Body of pancreas (tissue), 4 donors: ENCODE measurements around the gene HSPA1A. TPM values are rescaled to one million over a fixed set of nuclear protein-coding genes. Genes with fewer than 3 reads are reported as not detected.
"Not testable (repeated sequence)": the region's sequence is repeated elsewhere in the genome, so short reads cannot be mapped to it uniquely, and the experiment has no call there.

Experiments used
- ATAC-seq: fragments of 150-250 bp; one replicate; pipeline ENCODE4 v1.9.1; 2016
- DNase-seq, 4 donors: peaks; one replicate each; pipeline ENCODE4 v3.0.0-alpha.2; 2019
- H3K27ac ChIP-seq, 4 donors: fragments of 200-600 bp; sonication (generic); 1 replicate in 3 of 4; 2 replicates in 1 of 4; pipeline versions ENCODE4 v1.5.1 to v1.6.1; 2016 to 2019; ENCODE audit warnings: mild to moderate bottlenecking in 1 of 4, mixed read lengths in 1 of 4, moderate library complexity in 1 of 4
- H3K27me3 ChIP-seq, 2 donors: fragments of 200-600 bp; sonication (generic); one replicate each; pipeline ENCODE4 v1.6.0; 2016; ENCODE audit warnings: mild to moderate bottlenecking in 1 of 2
- H3K36me3 ChIP-seq, 2 donors: fragments of 200-600 bp; sonication (generic); replicated peaks in 1 of 2; 2 replicates each; pipeline ENCODE4 v1.5.1; 2016; ENCODE audit warnings: low read depth in 2 of 2; ENCODE audit not compliant: insufficient read depth in 1 of 2
- H3K4me1 ChIP-seq: fragments of 200-600 bp; sonication (generic); one replicate; pipeline ENCODE4 v1.6.0; 2016
- H3K4me3 ChIP-seq, 2 donors: fragments of 200-600 bp; sonication (generic); 1 replicate in 1 of 2; 2 replicates in 1 of 2; pipeline ENCODE4 v1.5.1; 2016 to 2019
- H3K9me3 ChIP-seq, 3 donors: fragments of 200-600 bp; sonication (generic); 1 replicate in 2 of 3; 2 replicates in 1 of 3; pipeline ENCODE4 v1.5.1; 2016
- CTCF ChIP-seq, 7 experiments: fragments of 450-650 bp in 4 of 7; fragments of 200-600 bp in 3 of 7; sonication (generic) in 3 of 7; IDR thresholded peaks; one replicate each; pipeline ENCODE4 v1.5.1; 2016 to 2019; ENCODE audit warnings: antibody characterized with exemption in 7 of 7
- POLR2A ChIP-seq, 3 donors: fragments of 450-650 bp; IDR thresholded peaks; one replicate each; pipeline ENCODE4 v1.6.1; 2016; ENCODE audit warnings: antibody characterized with exemption in 3 of 3, mild to moderate bottlenecking in 2 of 3
- WGBS, 2 donors: methylation state at CpG; one replicate each; pipeline ENCODE4 v1.1.5; 2017; 5-methylcytosine and 5-hydroxymethylcytosine counted together
- intact Hi-C: fragments of 100-400 bp; cut with DNase I; formaldehyde crosslinking; loops from one replicate; pipeline ENCODE4 v1.15.1; 2023
- total RNA-seq, 2 donors: library from RNA; depleted of rRNA; stranded (reverse); fragments of >200 nt; gene quantifications; one replicate each; pipeline ENCODE4 v1.1.0, GENCODE V29; 2016

The HSPA1A gene
- total RNA-seq, 2 donors from 2014 or later: 70.9 to 92.1 TPM

GRCh38 chr6:31847276-31847978 lies 32.1 kb downstream of the HSPA1A start:
- DNase-seq: no peak
- TF ChIP-seq POLR2A (IDR thresholded peaks at IDR 0.05) (no peak), CTCF (IDR thresholded peaks at IDR 0.05) (no peak)

GRCh38 chr6:31850765-31851484 lies 35.6 kb downstream of the HSPA1A start:
- no peak for ATAC-seq
- no peaks in the 10 kb centered on the region for H3K27me3 ChIP-seq
- no peak for TF ChIP-seq POLR2A (IDR thresholded peaks at IDR 0.05)
- TF ChIP-seq CTCF (IDR thresholded peaks at IDR 0.05): no peak
- no peaks in the 10 kb centered on the region for H3K9me3 ChIP-seq
- no peak for DNase-seq
- no peak overlapping the region for H3K27ac ChIP-seq
- no peaks in the 10 kb centered on the region for H3K4me1 ChIP-seq
- intact Hi-C loops: no loop called here
- H3K4me3 ChIP-seq: no peak overlapping the region
- 92 to 96% methylated on average over 2 of the region's 2 CpGs for WGBS, 2 donors
- no peaks in the 10 kb centered on the region for H3K36me3 ChIP-seq

More at GRCh38 chr6:31847276-31847978, 32.1 kb downstream of the HSPA1A start:
- ATAC-seq: no peak
- H3K9me3 ChIP-seq: no peaks in the 10 kb centered on the region
- no peak overlapping the region for H3K27ac ChIP-seq
- H3K4me1 ChIP-seq: no peaks in the 10 kb centered on the region
- H3K27me3 ChIP-seq: no peaks in the 10 kb centered on the region
- no peaks in the 10 kb centered on the region for H3K36me3 ChIP-seq
- H3K4me3 ChIP-seq: no peak overlapping the region
- intact Hi-C loops: no loop called here
- 93 to 94% methylated on average over 2 of the region's 2 CpGs for WGBS, 2 donors

DNA sequence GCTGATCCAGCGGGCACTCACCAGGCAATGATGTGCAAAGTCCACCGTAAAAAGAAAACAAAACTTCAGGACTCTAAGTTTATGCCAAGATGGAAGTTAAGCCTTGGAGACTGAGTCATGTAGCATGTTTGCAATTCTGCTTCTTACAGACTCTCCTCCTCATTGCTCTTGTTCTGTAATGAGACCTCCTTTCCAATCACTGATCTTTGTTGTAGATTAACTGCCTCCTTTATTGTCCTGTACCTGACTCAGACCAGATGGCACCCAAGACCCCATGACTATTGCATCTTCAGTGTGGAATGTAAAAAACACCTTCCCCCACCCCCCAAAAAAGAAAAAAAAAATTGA lies 36.1 kb downstream of the HSPA1A start:
- H3K9me3 ChIP-seq: no peaks in the 10 kb centered on the region
- no peaks in the 10 kb centered on the region for H3K27me3 ChIP-seq
- no peak overlapping the region for H3K27ac ChIP-seq
- ATAC-seq: no peak
- no peaks in the 10 kb centered on the region for H3K36me3 ChIP-seq
- WGBS, 2 donors: 35 to 48% methylated on average over 2 of the region's 2 CpGs
- no peak for TF ChIP-seq CTCF (IDR thresholded peaks at IDR 0.05)
- no peak for TF ChIP-seq POLR2A (IDR thresholded peaks at IDR 0.05)
- no peak for DNase-seq
- intact Hi-C loops: no loop called here
- H3K4me1 ChIP-seq: no peaks in the 10 kb centered on the region
- no peak overlapping the region for H3K4me3 ChIP-seq

- H3K27ac ChIP-seq, ATAC-seq, H3K27me3 ChIP-seq, DNase-seq, intact Hi-C loops, H3K4me3 ChIP-seq, H3K9me3 ChIP-seq, H3K4me1 ChIP-seq, H3K36me3 ChIP-seq: not testable (repeated sequence)
- 79 to 95% methylated on average over 8 to 25 of the region's 35 CpGs for WGBS, 2 donors
Measured at GRCh38 chr6:31851980-31852718, 36.8 kb downstream of the HSPA1A start.

- not testable (repeated sequence) for H3K9me3 ChIP-seq, ATAC-seq
Measured at GRCh38 chr6:31857774-31858173, 42.4 kb downstream of the HSPA1A start.

More at GRCh38 chr6:31857774-31858173, 42.4 kb downstream of the HSPA1A start:
- H3K4me1 ChIP-seq, H3K27me3 ChIP-seq, H3K4me3 ChIP-seq, DNase-seq, intact Hi-C loops, H3K27ac ChIP-seq: not testable (repeated sequence)
- WGBS, 2 donors: 88 to 93% methylated on average over 5 to 8 of the region's 8 CpGs
- H3K36me3 ChIP-seq: peaks cover 11% of the 10 kb centered on the region in 2 donors
